Activated T-helper 1 cell treated with anti-CD3 and anti-CD28 coated beads, Interleukin-12 subunit alpha, Interleukin-12 subunit beta, Interleukin-2, Interleukin-4 antibody, amounts not matched to agents 30 ng/mL and 10 ng/mL and 1 ng/mL, durations not matched to agents 14 hours and 24 hours and 36 hours (primary cell): Measurements from ENCODE around the gene GGACT. TPM values are rescaled to one million over a fixed set of nuclear protein-coding genes. Genes with fewer than 3 reads are reported as not detected.
A peak's percentile ranks its signal among the peaks of the same experiment; 100 is the strongest.
"Not testable (repeated sequence)": the region's sequence is repeated elsewhere in the genome, so short reads cannot be mapped to it uniquely, and the experiment has no call there.

ENCODE experiments used
- DNase-seq: peaks from one replicate; pipeline ENCODE4 v3.0.0; 2021; ENCODE audit warnings: low spot score
- H3K27ac Mint-ChIP-seq: one replicate; pipeline ENCODE4 v1.8.0; 2021; ENCODE audit warnings: mild to moderate bottlenecking, mixed read lengths
- H3K27me3 Mint-ChIP-seq: one replicate; pipeline ENCODE4 v1.8.0; 2022; ENCODE audit warnings: mild to moderate bottlenecking, moderate library complexity, mixed read lengths; ENCODE audit not compliant: insufficient read depth
- H3K36me3 Mint-ChIP-seq: one replicate; pipeline ENCODE4 v1.8.0; 2021; ENCODE audit warnings: low read depth, mixed read lengths
- H3K4me1 Mint-ChIP-seq: one replicate; pipeline ENCODE4 v1.8.0; 2021; ENCODE audit warnings: low read depth, mixed read lengths
- H3K4me3 Mint-ChIP-seq: one replicate; pipeline ENCODE4 v1.8.0; 2021; ENCODE audit warnings: mild to moderate bottlenecking, moderate library complexity, mixed read lengths
- H3K9me3 Mint-ChIP-seq: one replicate; pipeline ENCODE4 v1.8.0; 2021; ENCODE audit warnings: mixed read lengths
- intact Hi-C: fragments of 100-400 bp; cut with micrococcal nuclease; formaldehyde crosslinking; loops from one replicate; pipeline ENCODE4 v1.15.1; 2024
- total RNA-seq: library from RNA; stranded (reverse); gene quantifications from 2 replicates; pipeline ENCODE4 v1.2.3, GENCODE V29; 2022

GGACT gene
- total RNA-seq, 1 donor from 2014 or later, result 7.2 TPM

GRCh38 chr13:100594731-100595130, 6.1 kb upstream of the GGACT start:
- Mint-ChIP-seq H3K4me1 (peaks cover 10% of the 10 kb centered on the region), H3K4me3 (no peak overlapping the region), H3K9me3 (no peaks in the 10 kb centered on the region), H3K27ac (no peak overlapping the region), H3K36me3 (no peaks in the 10 kb centered on the region), H3K27me3 (peaks cover 7% of the 10 kb centered on the region)
- intact Hi-C loops, result no loop called here
- no peak for DNase-seq

- no peaks in the 10 kb centered on the region for H3K36me3 Mint-ChIP-seq
- H3K27me3 Mint-ChIP-seq, result peaks cover 7% of the 10 kb centered on the region
Measured at GRCh38 chr13:100594255-100594654, 5.7 kb upstream of the GGACT start.

GRCh38 chr13:100589178-100589725, 663 bp upstream of the GGACT start:
- peak overlapping the region; percentile 87 for H3K4me3 Mint-ChIP-seq
- peaks cover 2% of the 10 kb centered on the region for H3K36me3 Mint-ChIP-seq
- H3K4me1 Mint-ChIP-seq, result peaks cover 52% of the 10 kb centered on the region
- peak overlapping the region; percentile 94 for H3K27ac Mint-ChIP-seq
- no peak for DNase-seq
- no peaks in the 10 kb centered on the region for H3K27me3 Mint-ChIP-seq
- intact Hi-C loops, result loop anchor here (2.0 to 10.0 kb wide), 5 partner anchors 20 to 1806 kb away; partner anchors contain the start of gene PCCA
- peaks cover under 1% of the 10 kb centered on the region for H3K9me3 Mint-ChIP-seq

More at GRCh38 chr13:100594255-100594654, 5.7 kb upstream of the GGACT start:
- Mint-ChIP-seq H3K27ac (no peak overlapping the region), H3K4me3 (no peak overlapping the region), H3K9me3 (no peaks in the 10 kb centered on the region), H3K4me1 (peaks cover 12% of the 10 kb centered on the region)
- intact Hi-C loops, result no loop called here
- DNase-seq, result no peak

DNA sequence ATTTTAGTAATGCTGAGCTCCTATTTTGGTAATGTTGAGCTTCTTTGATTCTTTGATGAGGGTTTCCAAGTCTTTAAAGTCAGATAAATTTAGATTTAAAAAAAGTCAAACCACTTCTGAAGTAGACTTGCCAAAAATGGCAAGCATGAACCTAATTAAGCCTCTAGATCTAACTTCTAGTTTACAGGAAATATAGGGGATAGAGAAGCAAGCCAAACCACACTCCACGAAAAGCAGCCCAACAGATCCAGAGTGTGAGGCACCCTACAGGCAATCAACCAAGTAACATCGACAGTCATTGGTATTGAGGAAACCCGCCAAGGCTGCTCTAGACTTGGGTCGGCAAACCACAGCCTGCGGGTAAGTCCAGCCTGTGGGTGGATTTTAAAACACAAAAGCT, 3.7 kb downstream of the GGACT start:
- intact Hi-C loops, result loop anchor here (5.0 to 10.0 kb wide), 4 partner anchors 292 to 1810 kb away; partner anchors contain the start of gene PCCA
- Mint-ChIP-seq H3K9me3 (peaks cover 7% of the 10 kb centered on the region), H3K36me3 (peaks cover 15% of the 10 kb centered on the region), H3K27ac (peak overlapping the region; percentile 62), H3K4me1 (peaks cover 75% of the 10 kb centered on the region), H3K4me3 (peak overlapping the region; percentile 50), H3K27me3 (no peaks in the 10 kb centered on the region)
- no peak for DNase-seq

- intact Hi-C loops, result loop anchor here (10.0 kb wide), 2 partner anchors 1043 to 1813 kb away; no protein-coding TSS in a partner anchor
- H3K36me3 Mint-ChIP-seq, result peaks cover 18% of the 10 kb centered on the region
- H3K27me3 Mint-ChIP-seq, result no peaks in the 10 kb centered on the region
- H3K4me1 Mint-ChIP-seq, result peaks cover 50% of the 10 kb centered on the region
- no peak for DNase-seq
- peak overlapping the region; percentile 4 for H3K4me3 Mint-ChIP-seq
- H3K9me3 Mint-ChIP-seq, result peaks cover 7% of the 10 kb centered on the region
- no peak overlapping the region for H3K27ac Mint-ChIP-seq
Measured at GRCh38 chr13:100581504-100581903, 7.1 kb downstream of the GGACT start.

- intact Hi-C loops, result loop anchor here (10.0 kb wide), 2 partner anchors 1044 to 1814 kb away; no protein-coding TSS in a partner anchor
- peaks cover 19% of the 10 kb centered on the region for H3K36me3 Mint-ChIP-seq
- H3K4me3 Mint-ChIP-seq, result no peak overlapping the region
- H3K4me1 Mint-ChIP-seq, result peaks cover 45% of the 10 kb centered on the region
- no peak for DNase-seq
- H3K9me3 Mint-ChIP-seq, result peaks cover 7% of the 10 kb centered on the region
- H3K27me3 Mint-ChIP-seq, result no peaks in the 10 kb centered on the region
- H3K27ac Mint-ChIP-seq, result peak overlapping the region; percentile 24
Measured at GRCh38 chr13:100581030-100581429, 7.6 kb downstream of the GGACT start.

DNA sequence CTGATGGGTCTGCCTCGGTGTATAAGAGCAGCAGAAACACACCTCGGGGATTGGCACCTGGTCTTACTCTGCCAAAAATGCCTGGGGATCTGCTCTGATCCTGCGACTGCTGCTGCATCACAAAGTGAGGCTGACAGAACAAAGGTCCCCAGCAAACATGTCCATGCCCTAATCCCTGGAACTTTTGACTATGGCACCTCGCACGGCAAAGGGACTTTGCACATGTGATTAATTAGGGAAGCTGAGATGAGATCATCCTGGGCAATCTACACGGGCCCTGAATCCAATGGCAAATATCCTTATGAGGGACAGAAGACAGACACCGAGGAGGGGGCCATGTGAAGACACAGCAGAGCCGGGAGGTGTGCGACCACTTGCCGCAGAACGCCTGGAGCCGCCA, 8.5 kb downstream of the GGACT start:
- DNase-seq, result no peak
- H3K27me3 Mint-ChIP-seq, result no peaks in the 10 kb centered on the region
- H3K4me3 Mint-ChIP-seq, result no peak overlapping the region
- H3K36me3 Mint-ChIP-seq, result peaks cover 19% of the 10 kb centered on the region
- peaks cover 7% of the 10 kb centered on the region for H3K9me3 Mint-ChIP-seq
- H3K4me1 Mint-ChIP-seq, result peaks cover 43% of the 10 kb centered on the region
- no peak overlapping the region for H3K27ac Mint-ChIP-seq
- intact Hi-C loops, result loop anchor here (10.0 kb wide), 2 partner anchors 1045 to 1815 kb away; no protein-coding TSS in a partner anchor

DNA sequence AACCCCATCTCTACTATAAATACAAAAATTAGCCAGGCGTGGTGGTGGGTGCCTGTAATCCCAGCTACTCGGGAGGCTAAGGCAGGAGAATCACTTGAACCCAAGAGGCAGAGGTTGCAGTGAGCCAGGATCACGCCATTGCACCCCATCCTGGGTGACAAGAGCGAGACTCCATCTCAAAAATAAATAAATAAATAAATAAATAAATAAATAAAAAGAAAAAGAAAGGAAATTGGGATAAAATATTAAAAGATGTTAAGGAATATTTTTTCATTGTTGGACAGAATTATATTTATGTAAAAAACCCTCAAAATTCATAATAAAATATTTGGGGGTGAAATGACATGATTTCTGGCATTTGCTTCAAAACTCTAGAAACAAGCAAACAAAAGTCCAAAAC, 11.3 kb downstream of the GGACT start:
- peaks cover 41% of the 10 kb centered on the region for H3K4me1 Mint-ChIP-seq
- H3K27ac Mint-ChIP-seq, DNase-seq, H3K9me3 Mint-ChIP-seq, H3K4me3 Mint-ChIP-seq, H3K27me3 Mint-ChIP-seq, intact Hi-C loops: not testable (repeated sequence)
- peaks cover 12% of the 10 kb centered on the region for H3K36me3 Mint-ChIP-seq

DNA sequence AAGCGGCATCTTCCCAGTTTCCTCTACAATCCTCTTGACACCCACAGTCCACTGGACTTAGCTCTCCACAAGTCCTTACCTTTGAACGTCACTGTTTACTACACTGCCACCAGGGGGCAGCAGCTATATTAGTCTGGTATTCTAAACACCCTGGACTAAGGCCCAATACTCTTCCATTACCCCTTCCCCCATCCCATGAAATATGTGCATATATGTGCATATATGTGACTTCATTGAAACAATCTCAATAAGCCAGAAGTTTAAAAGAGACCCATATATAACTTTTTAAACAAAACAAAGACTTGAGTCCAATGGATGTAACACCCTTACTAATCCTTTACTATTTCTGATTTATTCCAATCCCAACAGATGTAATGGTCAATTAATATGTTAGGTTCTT, 15.5 kb downstream of the GGACT start:
- H3K36me3 Mint-ChIP-seq, result peaks cover 6% of the 10 kb centered on the region
- no peak overlapping the region for H3K27ac Mint-ChIP-seq
- intact Hi-C loops, result loop anchor here (1.0 to 5.0 kb wide), 4 partner anchors 15 to 554 kb away; partner anchors contain the start of gene GGACT
- H3K4me1 Mint-ChIP-seq, result peaks cover 24% of the 10 kb centered on the region
- peak; percentile 56 for DNase-seq
- no peaks in the 10 kb centered on the region for H3K27me3 Mint-ChIP-seq
- H3K9me3 Mint-ChIP-seq, result no peaks in the 10 kb centered on the region
- H3K4me3 Mint-ChIP-seq, result no peak overlapping the region

- DNase-seq, result no peak
- peaks cover 4% of the 10 kb centered on the region for H3K36me3 Mint-ChIP-seq
- intact Hi-C loops, result no loop called here
- no peaks in the 10 kb centered on the region for H3K9me3 Mint-ChIP-seq
- no peak overlapping the region for H3K4me3 Mint-ChIP-seq
- no peaks in the 10 kb centered on the region for H3K27me3 Mint-ChIP-seq
- no peaks in the 10 kb centered on the region for H3K4me1 Mint-ChIP-seq
- no peak overlapping the region for H3K27ac Mint-ChIP-seq
Measured at GRCh38 chr13:100566543-100566942, 22.0 kb downstream of the GGACT start.

GRCh38 chr13:100565286-100565685, 23.3 kb downstream of the GGACT start:
- H3K9me3 Mint-ChIP-seq, result no peaks in the 10 kb centered on the region
- no peaks in the 10 kb centered on the region for H3K27me3 Mint-ChIP-seq
- no peak for DNase-seq
- no peaks in the 10 kb centered on the region for H3K4me1 Mint-ChIP-seq
- H3K4me3 Mint-ChIP-seq, result no peak overlapping the region
- no peak overlapping the region for H3K27ac Mint-ChIP-seq
- peaks cover 4% of the 10 kb centered on the region for H3K36me3 Mint-ChIP-seq
- intact Hi-C loops, result no loop called here

GRCh38 chr13:100564444-100565223, 24.0 kb downstream of the GGACT start:
- no peak overlapping the region for H3K27ac Mint-ChIP-seq
- no peak overlapping the region for H3K4me3 Mint-ChIP-seq
- no peaks in the 10 kb centered on the region for H3K27me3 Mint-ChIP-seq
- H3K9me3 Mint-ChIP-seq, result no peaks in the 10 kb centered on the region
- intact Hi-C loops, result no loop called here
- peaks cover 4% of the 10 kb centered on the region for H3K36me3 Mint-ChIP-seq
- H3K4me1 Mint-ChIP-seq, result no peaks in the 10 kb centered on the region
- no peak for DNase-seq

GRCh38 chr13:100563779-100564178, 24.8 kb downstream of the GGACT start:
- DNase-seq, result no peak
- Mint-ChIP-seq H3K27ac (no peak overlapping the region), H3K9me3 (no peaks in the 10 kb centered on the region), H3K4me3 (no peak overlapping the region), H3K4me1 (no peaks in the 10 kb centered on the region), H3K36me3 (peaks cover 4% of the 10 kb centered on the region), H3K27me3 (no peaks in the 10 kb centered on the region)
- intact Hi-C loops, result no loop called here
